OCI-LY7 (cell line): Measurements from ENCODE around the gene IFIT1B.

Experiments
- EZH2phosphoT487 ChIP-seq: fragments of 200-600 bp; sonication (generic); IDR thresholded peaks from 2 replicates; pipeline ENCODE4 v1.6.1; 2018; ENCODE audit warnings: low read depth, borderline replicate concordance, mild to moderate bottlenecking, mixed run types, antibody characterized with exemption, low read length, moderate library complexity, mixed read lengths
- TF ChIP-seq, protein P1 (sequence below): fragments of 200-600 bp; sonication (generic); conservative IDR thresholded peaks from 2 replicates; pipeline ENCODE4 v1.5.1; 2014; ENCODE audit warnings: mild to moderate bottlenecking, antibody characterized with exemption, low read length, moderate library complexity, mixed read lengths

DNA sequence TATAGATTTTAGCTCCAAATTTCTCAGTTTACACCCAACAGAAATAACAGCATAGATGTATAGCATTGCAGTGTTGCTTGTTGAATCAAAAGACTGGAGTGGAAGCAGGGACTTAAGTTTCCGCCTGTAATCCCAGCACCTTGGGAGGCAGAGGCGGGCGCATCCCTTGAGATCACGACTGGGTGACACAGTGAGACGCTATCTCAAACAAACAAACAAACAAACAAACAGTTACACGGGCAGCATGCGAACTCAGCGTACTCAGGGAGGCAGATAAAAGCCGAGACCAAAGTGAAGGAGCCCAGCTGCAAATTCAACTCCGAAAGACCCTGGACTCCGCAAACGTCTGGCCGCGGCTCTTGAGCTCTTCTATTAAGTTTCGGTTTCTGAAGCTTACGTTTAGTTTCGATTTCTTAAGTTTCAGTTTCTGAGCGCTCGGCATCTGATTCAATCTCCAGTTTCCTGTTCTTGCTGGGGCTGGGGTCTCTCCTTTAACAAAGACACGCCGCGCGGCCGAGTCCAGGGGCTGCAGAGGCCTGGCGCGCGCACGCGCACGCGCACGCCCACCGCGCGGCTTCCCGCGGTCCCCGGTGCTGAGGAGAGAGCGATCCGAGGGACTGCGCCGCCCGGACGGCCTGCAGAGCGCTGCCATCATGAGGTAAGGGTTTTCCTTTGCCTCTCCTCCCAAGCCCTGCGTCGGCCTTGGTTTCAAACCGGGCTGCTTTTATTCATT is 36.5 kb downstream of the IFIT1B start, which contains the start of gene IFIT5:
- TF ChIP-seq, protein P1, sequence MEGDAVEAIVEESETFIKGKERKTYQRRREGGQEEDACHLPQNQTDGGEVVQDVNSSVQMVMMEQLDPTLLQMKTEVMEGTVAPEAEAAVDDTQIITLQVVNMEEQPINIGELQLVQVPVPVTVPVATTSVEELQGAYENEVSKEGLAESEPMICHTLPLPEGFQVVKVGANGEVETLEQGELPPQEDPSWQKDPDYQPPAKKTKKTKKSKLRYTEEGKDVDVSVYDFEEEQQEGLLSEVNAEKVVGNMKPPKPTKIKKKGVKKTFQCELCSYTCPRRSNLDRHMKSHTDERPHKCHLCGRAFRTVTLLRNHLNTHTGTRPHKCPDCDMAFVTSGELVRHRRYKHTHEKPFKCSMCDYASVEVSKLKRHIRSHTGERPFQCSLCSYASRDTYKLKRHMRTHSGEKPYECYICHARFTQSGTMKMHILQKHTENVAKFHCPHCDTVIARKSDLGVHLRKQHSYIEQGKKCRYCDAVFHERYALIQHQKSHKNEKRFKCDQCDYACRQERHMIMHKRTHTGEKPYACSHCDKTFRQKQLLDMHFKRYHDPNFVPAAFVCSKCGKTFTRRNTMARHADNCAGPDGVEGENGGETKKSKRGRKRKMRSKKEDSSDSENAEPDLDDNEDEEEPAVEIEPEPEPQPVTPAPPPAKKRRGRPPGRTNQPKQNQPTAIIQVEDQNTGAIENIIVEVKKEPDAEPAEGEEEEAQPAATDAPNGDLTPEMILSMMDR, result no peak
- no peak for TF ChIP-seq EZH2phosphoT487
